Gastroesophageal sphincter (tissue), 4 donors: Measurements from ENCODE around the gene CD3G. TPM values are rescaled to one million over a fixed set of nuclear protein-coding genes. Genes with fewer than 3 reads are reported as not detected.
"Not testable (repeated sequence)": the region's sequence is repeated elsewhere in the genome, so short reads cannot be mapped to it uniquely, and the experiment has no call there.

ENCODE experiments used
- ATAC-seq: fragments of 150-250 bp; one replicate; pipeline ENCODE4 v1.9.1; 2016; ENCODE audit warnings: mild to moderate bottlenecking, moderate library complexity
- H3K27ac ChIP-seq, 4 donors: fragments of 200-600 bp; sonication (generic) in 3 of 4; 1 replicate in 3 of 4; 2 replicates in 1 of 4; pipeline ENCODE4 v1.5.1; 2016 to 2019
- H3K27me3 ChIP-seq: fragments of 200-600 bp; sonication (generic); one replicate; pipeline ENCODE4 v1.5.1; 2019
- H3K36me3 ChIP-seq, 2 donors: fragments of 200-600 bp; sonication (generic); one replicate each; pipeline ENCODE4 v1.5.1; 2019; ENCODE audit warnings: control low read depth in 1 of 2
- H3K4me1 ChIP-seq, 3 donors: fragments of 200-600 bp; sonication (generic); 1 replicate in 2 of 3; 2 replicates in 1 of 3; pipeline ENCODE4 v1.5.1; 2016 to 2019; ENCODE audit warnings: control low read depth in 2 of 3
- H3K4me3 ChIP-seq, 2 donors: fragments of 200-600 bp; sonication (generic); one replicate each; pipeline ENCODE4 v1.5.1; 2019; ENCODE audit warnings: mild to moderate bottlenecking in 1 of 2, moderate library complexity in 1 of 2
- H3K9me3 ChIP-seq, 3 donors: fragments of 200-600 bp; sonication (generic); one replicate each; pipeline ENCODE4 v1.5.1; 2017 to 2019; ENCODE audit warnings: control low read depth in 2 of 3
- EP300 ChIP-seq: sonication (generic); formaldehyde crosslinking; IDR thresholded peaks from one replicate; pipeline ENCODE4 v1.6.1; 2017; ENCODE audit warnings: antibody characterized with exemption, mild to moderate bottlenecking
- POLR2A ChIP-seq, 2 donors: fragments of 450-650 bp; IDR thresholded peaks; one replicate each; pipeline ENCODE4 v1.6.1; 2017; ENCODE audit warnings: antibody characterized with exemption in 2 of 2, mild to moderate bottlenecking in 2 of 2, moderate library complexity in 1 of 2
- POLR2AphosphoS5 ChIP-seq: sonication (generic); formaldehyde crosslinking; IDR thresholded peaks from one replicate; pipeline ENCODE4 v1.6.1; 2017; ENCODE audit warnings: antibody characterized with exemption
- WGBS, 2 donors: methylation state at CpG; one replicate each; pipeline ENCODE4 v1.1.5; 2018; ENCODE audit warnings: low coverage in 1 of 2; 5-methylcytosine and 5-hydroxymethylcytosine counted together
- total RNA-seq, 4 donors: library from RNA; depleted of rRNA; stranded (reverse); fragments of >200 nt; gene quantifications; one replicate each; pipeline ENCODE4 v1.1.0, GENCODE V29; 2016
- TF ChIP-seq, protein P1 (sequence below), 4 experiments: fragments of 200-600 bp in 2 of 4; fragments of 450-650 bp in 2 of 4; sonication (generic) in 1 of 4; IDR thresholded peaks; one replicate each; pipeline ENCODE4 v1.5.1; 2017 to 2019; ENCODE audit warnings: antibody characterized with exemption in 4 of 4, mild to moderate bottlenecking in 2 of 4, moderate library complexity in 2 of 4

CD3G gene
- total RNA-seq, 4 donors from 2014 or later: 0.10 to 1.3 (median 0.46) TPM; not detected in 1

DNA sequence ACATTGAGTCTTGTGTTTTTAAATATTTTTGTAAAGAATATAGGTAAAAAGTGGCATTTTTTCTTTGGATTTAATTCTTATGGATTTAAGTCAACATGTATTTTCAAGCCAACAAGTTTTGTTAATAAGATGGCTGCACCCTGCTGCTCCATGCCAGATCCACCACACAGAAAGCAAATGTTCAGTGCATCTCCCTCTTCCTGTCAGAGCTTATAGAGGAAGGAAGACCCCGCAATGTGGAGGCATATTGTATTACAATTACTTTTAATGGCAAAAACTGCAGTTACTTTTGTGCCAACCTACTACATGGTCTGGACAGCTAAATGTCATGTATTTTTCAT, 39.9 kb upstream of the CD3G start:
- Histone ChIP-seq H3K4me3 (no peak overlapping the region), H3K36me3 (no peaks in the 10 kb centered on the region), H3K4me1 (no peaks in the 10 kb centered on the region), H3K27ac (no peak overlapping the region), H3K9me3 (no peaks in the 10 kb centered on the region), H3K27me3 (peaks cover 22% of the 10 kb centered on the region)
- ATAC-seq: no peak
- TF ChIP-seq EP300 (no peak), POLR2A (IDR thresholded peaks at IDR 0.05) (no peak), POLR2AphosphoS5 (no peak)
- TF ChIP-seq, protein P1, sequence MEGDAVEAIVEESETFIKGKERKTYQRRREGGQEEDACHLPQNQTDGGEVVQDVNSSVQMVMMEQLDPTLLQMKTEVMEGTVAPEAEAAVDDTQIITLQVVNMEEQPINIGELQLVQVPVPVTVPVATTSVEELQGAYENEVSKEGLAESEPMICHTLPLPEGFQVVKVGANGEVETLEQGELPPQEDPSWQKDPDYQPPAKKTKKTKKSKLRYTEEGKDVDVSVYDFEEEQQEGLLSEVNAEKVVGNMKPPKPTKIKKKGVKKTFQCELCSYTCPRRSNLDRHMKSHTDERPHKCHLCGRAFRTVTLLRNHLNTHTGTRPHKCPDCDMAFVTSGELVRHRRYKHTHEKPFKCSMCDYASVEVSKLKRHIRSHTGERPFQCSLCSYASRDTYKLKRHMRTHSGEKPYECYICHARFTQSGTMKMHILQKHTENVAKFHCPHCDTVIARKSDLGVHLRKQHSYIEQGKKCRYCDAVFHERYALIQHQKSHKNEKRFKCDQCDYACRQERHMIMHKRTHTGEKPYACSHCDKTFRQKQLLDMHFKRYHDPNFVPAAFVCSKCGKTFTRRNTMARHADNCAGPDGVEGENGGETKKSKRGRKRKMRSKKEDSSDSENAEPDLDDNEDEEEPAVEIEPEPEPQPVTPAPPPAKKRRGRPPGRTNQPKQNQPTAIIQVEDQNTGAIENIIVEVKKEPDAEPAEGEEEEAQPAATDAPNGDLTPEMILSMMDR (IDR thresholded peaks at IDR 0.05): no peak
- WGBS, 2 donors: 64% methylated on average over 1 of the region's 1 CpG; no CpG with 5 or more reads in 1 of the 2 donors

DNA sequence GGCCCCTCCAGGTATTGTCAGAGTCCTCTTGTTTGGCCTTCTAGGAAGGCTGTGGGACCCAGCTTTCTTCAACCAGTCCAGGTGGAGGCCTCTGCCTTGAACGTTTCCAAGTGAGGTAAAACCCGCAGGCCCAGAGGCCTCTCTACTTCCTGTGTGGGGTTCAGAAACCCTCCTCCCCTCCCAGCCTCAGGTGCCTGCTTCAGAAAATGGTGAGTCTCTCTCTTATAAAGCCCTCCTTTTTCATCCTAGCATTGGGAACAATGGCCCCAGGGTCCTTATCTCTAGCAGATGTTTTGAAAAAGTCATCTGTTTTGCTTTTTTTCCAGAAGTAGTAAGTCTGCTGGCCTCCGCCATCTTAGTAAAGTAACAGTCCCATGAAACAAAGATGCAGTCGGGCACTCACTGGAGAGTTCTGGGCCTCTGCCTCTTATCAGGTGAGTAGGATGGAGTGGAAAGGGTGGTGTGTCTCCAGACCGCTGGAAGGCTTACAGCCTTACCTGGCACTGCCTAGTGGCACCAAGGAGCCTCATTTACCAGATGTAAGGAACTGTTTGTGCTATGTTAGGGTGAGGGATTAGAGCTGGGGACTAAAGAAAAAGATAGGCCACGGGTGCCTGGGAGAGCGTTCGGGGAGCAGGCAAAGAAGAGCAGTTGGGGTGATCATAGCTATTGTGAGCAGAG, 39.4 kb upstream of the CD3G start, which contains the start of gene CD3E:
CD3E (plus strand) TSS at position 163 of the 681 bp plus-strand sequence; CDS start at position 386, 223 bp downstream.
- Histone ChIP-seq H3K9me3 (no peaks in the 10 kb centered on the region), H3K4me1 (no peaks in the 10 kb centered on the region), H3K36me3 (no peaks in the 10 kb centered on the region), H3K4me3 (no peak within 1 kb of the TSS), H3K27me3 (peaks cover 22% of the 10 kb centered on the region), H3K27ac (no peak within 1 kb of the TSS)
- TF ChIP-seq, protein P1 (IDR thresholded peaks at IDR 0.05): no peak
- TF ChIP-seq POLR2A (IDR thresholded peaks at IDR 0.05) (no peak), EP300 (no peak), POLR2AphosphoS5 (no peak)
- ATAC-seq: no peak
- 29 to 85% methylated on average over 2 to 5 of the region's 8 CpGs for WGBS, 2 donors

DNA sequence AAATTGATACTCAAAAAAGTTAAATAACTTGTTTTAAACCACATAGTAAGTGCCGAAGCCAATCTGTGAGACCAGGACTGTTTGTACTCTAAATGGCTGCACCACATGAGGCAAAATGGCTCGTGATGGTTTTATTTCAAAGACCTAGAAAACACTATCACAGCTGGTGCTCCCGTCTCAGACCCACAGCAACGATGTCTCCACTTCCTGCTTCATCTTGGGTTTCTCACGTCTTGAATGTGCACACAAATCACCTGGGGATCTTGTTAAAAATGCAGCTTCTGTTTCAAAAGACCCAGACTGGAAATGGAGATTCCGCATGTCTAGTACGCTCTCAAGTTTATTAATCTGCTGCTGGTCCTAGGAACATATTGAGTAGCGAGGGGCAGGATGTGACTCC, 38.4 kb upstream of the CD3G start:
- no peak for ATAC-seq

DNA sequence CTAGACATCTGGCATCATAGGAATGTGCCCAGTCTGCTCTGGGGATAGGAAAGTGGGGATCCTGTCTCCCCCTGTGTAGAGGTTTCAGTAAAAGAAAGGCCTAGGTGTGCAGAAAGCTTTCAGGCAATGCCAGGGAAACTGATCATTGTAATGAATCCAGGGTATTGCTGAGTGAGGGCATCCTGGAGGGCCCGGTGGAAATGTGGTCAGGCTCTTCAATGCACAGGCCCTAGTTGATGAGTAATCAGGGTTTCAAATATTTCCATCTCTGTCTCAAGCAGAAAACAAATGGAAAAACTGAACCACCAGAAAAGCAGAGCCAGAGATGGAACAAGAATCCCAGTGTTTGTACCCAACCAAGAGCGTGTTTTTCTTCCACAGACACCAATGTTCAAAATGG, 37.6 kb upstream of the CD3G start:
- Histone ChIP-seq H3K4me1 (no peaks in the 10 kb centered on the region), H3K4me3 (no peak overlapping the region), H3K36me3 (no peaks in the 10 kb centered on the region), H3K27me3 (peaks cover 22% of the 10 kb centered on the region), H3K9me3 (no peaks in the 10 kb centered on the region), H3K27ac (no peak overlapping the region)
- 71 to 83% methylated on average over 1 to 2 of the region's 2 CpGs for WGBS, 2 donors
- ATAC-seq: no peak
- TF ChIP-seq EP300 (no peak), POLR2AphosphoS5 (no peak), POLR2A (IDR thresholded peaks at IDR 0.05) (no peak)
- TF ChIP-seq, protein P1 (IDR thresholded peaks at IDR 0.05): no peak

More for the DNA sequence above, 38.4 kb upstream of the CD3G start:
- no peak overlapping the region for H3K27ac ChIP-seq
- no peaks in the 10 kb centered on the region for H3K4me1 ChIP-seq
- 61 to 66% methylated on average over 4 to 8 of the region's 8 CpGs for WGBS, 2 donors
- H3K4me3 ChIP-seq: no peak overlapping the region
- no peaks in the 10 kb centered on the region for H3K9me3 ChIP-seq
- TF ChIP-seq, protein P1 (IDR thresholded peaks at IDR 0.05): no peak
- TF ChIP-seq POLR2A (IDR thresholded peaks at IDR 0.05): no peak
- no peak for TF ChIP-seq POLR2AphosphoS5
- no peaks in the 10 kb centered on the region for H3K36me3 ChIP-seq
- peaks cover 22% of the 10 kb centered on the region for H3K27me3 ChIP-seq

DNA sequence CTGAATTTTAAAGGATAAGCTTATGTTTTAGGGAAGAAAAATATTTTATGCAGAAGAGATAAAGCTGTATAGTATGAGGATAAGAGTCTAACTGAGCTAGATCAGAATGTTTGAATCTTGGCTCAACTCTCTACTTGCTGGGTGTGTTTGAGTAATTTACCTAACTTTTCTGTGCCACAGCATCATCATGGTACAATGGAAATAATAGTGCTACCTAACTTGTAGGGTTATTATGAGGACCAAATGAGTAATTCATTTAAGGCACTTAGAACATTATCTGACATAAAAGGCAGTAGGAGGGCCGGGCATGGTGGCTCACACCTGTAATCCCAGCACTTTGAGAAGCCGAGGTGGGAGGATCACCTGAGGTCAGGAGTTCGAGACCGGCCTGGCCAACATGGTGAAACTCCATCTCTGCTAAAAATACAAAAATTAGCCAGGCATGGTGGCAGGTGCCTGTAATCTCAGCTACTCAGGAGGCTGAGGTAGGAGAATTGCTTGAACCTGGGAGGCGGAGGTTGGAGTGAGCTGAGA, 35.1 kb upstream of the CD3G start:
- ATAC-seq, H3K36me3 ChIP-seq, H3K4me1 ChIP-seq, H3K4me3 ChIP-seq, H3K27ac ChIP-seq, H3K9me3 ChIP-seq: not testable (repeated sequence)
- 97 to 100% methylated on average over 1 to 4 of the region's 5 CpGs for WGBS, 2 donors
- H3K27me3 ChIP-seq: peaks cover 40% of the 10 kb centered on the region
